Peyer's patch (tissue), 4 donors: Measurements from ENCODE around the gene RUNX3.

Source experiments
- POLR2A ChIP-seq, 2 donors: fragments of 450-650 bp; IDR thresholded peaks; one replicate each; pipeline ENCODE4 v1.5.1; 2017; ENCODE audit warnings: antibody characterized with exemption in 2 of 2, mild to moderate bottlenecking in 2 of 2, moderate library complexity in 2 of 2
- TF ChIP-seq, protein P1 (sequence below), 6 experiments: fragments of 450-650 bp in 4 of 6; fragments of 200-600 bp in 2 of 6; sonication (generic) in 1 of 6; IDR thresholded peaks; one replicate each; pipeline ENCODE4 v1.5.1; 2017 to 2019; ENCODE audit warnings: antibody characterized with exemption in 6 of 6, mild to moderate bottlenecking in 3 of 6, moderate library complexity in 1 of 6

DNA sequence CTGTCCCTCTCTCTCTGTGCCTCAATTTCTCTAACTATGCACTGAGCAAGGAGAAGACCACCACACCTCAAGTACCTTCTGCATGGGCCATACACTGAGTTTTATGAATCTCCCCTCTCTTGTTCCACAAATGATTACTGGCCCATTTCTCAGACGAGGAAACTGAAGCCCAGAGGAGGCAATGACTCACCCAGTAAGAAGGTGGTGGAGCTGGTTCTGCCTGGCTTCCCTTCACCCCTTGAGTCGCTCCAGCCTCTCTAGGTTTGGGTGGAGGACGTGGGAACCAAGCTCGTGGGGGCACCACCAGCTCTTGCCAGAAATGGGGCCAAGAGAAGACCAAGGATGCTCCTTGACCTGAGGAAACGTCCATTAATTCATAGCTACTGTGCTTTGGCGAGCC lies 21.3 kb upstream of the RUNX3 start:
- TF ChIP-seq, protein P1, sequence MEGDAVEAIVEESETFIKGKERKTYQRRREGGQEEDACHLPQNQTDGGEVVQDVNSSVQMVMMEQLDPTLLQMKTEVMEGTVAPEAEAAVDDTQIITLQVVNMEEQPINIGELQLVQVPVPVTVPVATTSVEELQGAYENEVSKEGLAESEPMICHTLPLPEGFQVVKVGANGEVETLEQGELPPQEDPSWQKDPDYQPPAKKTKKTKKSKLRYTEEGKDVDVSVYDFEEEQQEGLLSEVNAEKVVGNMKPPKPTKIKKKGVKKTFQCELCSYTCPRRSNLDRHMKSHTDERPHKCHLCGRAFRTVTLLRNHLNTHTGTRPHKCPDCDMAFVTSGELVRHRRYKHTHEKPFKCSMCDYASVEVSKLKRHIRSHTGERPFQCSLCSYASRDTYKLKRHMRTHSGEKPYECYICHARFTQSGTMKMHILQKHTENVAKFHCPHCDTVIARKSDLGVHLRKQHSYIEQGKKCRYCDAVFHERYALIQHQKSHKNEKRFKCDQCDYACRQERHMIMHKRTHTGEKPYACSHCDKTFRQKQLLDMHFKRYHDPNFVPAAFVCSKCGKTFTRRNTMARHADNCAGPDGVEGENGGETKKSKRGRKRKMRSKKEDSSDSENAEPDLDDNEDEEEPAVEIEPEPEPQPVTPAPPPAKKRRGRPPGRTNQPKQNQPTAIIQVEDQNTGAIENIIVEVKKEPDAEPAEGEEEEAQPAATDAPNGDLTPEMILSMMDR (IDR thresholded peaks at IDR 0.05) = no peak
- TF ChIP-seq POLR2A (IDR thresholded peaks at IDR 0.05) = no peak
